Measurements from ENCODE around the gene NFE2L2. TPM values are rescaled to one million over a fixed set of nuclear protein-coding genes. Genes with fewer than 3 reads are reported as not detected.
"Not testable (repeated sequence)": the region's sequence is repeated elsewhere in the genome, so short reads cannot be mapped to it uniquely, and the experiment has no call there.

NFE2L2 gene
- total RNA-seq, 1 donor from 2014 or later, result 89.3 TPM

GRCh38 chr2:177211169-177211568 is 53.4 kb downstream of the NFE2L2 start:
- POLR2A ChIA-PET, result interaction anchor here (0.7 to 4.4 kb wide), 15 partner anchors 8 to 1240 kb away, joined by 4 to 212 read pairs (median 7); partner anchors contain the start of genes AGPS, NFE2L2, PJVK and PRKRA
- H3K36me3 Mint-ChIP-seq (ENCODE audit: low read depth), result peaks cover 37% of the 10 kb centered on the region
- TF ChIP-seq CTCF (IDR thresholded peaks at IDR 0.05), result no peak
- H3K4me3 Mint-ChIP-seq, result peak overlapping the region; percentile 95
- ATAC-seq (ENCODE audit: low read depth) (no peak), DNase-seq (no peak)
- intact Hi-C loops (cut with micrococcal nuclease), result loop anchor here (5.0 kb wide), 1 partner anchor 421 kb away; no protein-coding TSS in a partner anchor
- no peaks in the 10 kb centered on the region for H3K9me3 Mint-ChIP-seq
- peak overlapping the region; percentile 100 for H3K27ac Mint-ChIP-seq
- no peaks in the 10 kb centered on the region for H3K27me3 Mint-ChIP-seq
- peaks cover 42% of the 10 kb centered on the region for H3K4me1 Mint-ChIP-seq
- CTCF ChIA-PET, result interaction anchor here (1.2 to 1.7 kb wide), 3 partner anchors 46 to 181 kb away, joined by 3 to 25 read pairs (median 13); partner anchors contain the start of genes AGPS and NFE2L2

GRCh38 chr2:177207101-177207500 is 57.4 kb downstream of the NFE2L2 start:
- H3K36me3 Mint-ChIP-seq (ENCODE audit: low read depth), result peaks cover 2% of the 10 kb centered on the region
- H3K27ac Mint-ChIP-seq, result no peak overlapping the region
- ChIA-PET CTCF (no interaction called here), POLR2A (no interaction called here)
- no peak for DNase-seq
- no peaks in the 10 kb centered on the region for H3K27me3 Mint-ChIP-seq
- H3K4me3 Mint-ChIP-seq, result no peak overlapping the region
- H3K4me1 Mint-ChIP-seq, result peaks cover 14% of the 10 kb centered on the region
- no peak for TF ChIP-seq CTCF (IDR thresholded peaks at IDR 0.05)
- H3K9me3 Mint-ChIP-seq, result no peaks in the 10 kb centered on the region
- intact Hi-C loops (cut with micrococcal nuclease), result no loop called here
- no peak for ATAC-seq (ENCODE audit: low read depth)

GRCh38 chr2:177204417-177204816 is 60.1 kb downstream of the NFE2L2 start:
- peaks cover 2% of the 10 kb centered on the region for H3K4me1 Mint-ChIP-seq
- POLR2A ChIA-PET, result interaction anchor here (0.7 to 1.1 kb wide), 2 partner anchors 8 to 10 kb away, joined by 3 read pairs; partner anchors contain the start of gene HNRNPA3
- intact Hi-C loops (cut with micrococcal nuclease), result no loop called here
- no peak for TF ChIP-seq CTCF (IDR thresholded peaks at IDR 0.05)
- CTCF ChIA-PET, result no interaction called here
- DNase-seq (no peak), ATAC-seq (ENCODE audit: low read depth) (no peak)
- H3K27me3 Mint-ChIP-seq, result no peaks in the 10 kb centered on the region
- no peak overlapping the region for H3K4me3 Mint-ChIP-seq
- no peaks in the 10 kb centered on the region for H3K36me3 Mint-ChIP-seq (ENCODE audit: low read depth)
- H3K27ac Mint-ChIP-seq, result no peak overlapping the region
- no peaks in the 10 kb centered on the region for H3K9me3 Mint-ChIP-seq

- ChIA-PET CTCF (interaction anchor here (1.6 kb wide), 1 partner anchor 37 kb away, joined by 4 read pairs; no protein-coding TSS in a partner anchor), POLR2A (no interaction called here)
- no peak overlapping the region for H3K27ac Mint-ChIP-seq
- intact Hi-C loops (cut with micrococcal nuclease), result no loop called here
- H3K4me3 Mint-ChIP-seq, result no peak overlapping the region
- H3K36me3 Mint-ChIP-seq (ENCODE audit: low read depth), result no peaks in the 10 kb centered on the region
- no peaks in the 10 kb centered on the region for H3K9me3 Mint-ChIP-seq
- H3K27me3 Mint-ChIP-seq, result no peaks in the 10 kb centered on the region
- no peak for ATAC-seq (ENCODE audit: low read depth)
- H3K4me1 Mint-ChIP-seq, result peaks cover 2% of the 10 kb centered on the region
- no peak for TF ChIP-seq CTCF (IDR thresholded peaks at IDR 0.05)
- no peak for DNase-seq
Measured at GRCh38 chr2:177201919-177202346, 62.6 kb downstream of the NFE2L2 start.

GRCh38 chr2:177200419-177200818 is 64.1 kb downstream of the NFE2L2 start:
- H3K36me3 Mint-ChIP-seq (ENCODE audit: low read depth); H3K27ac Mint-ChIP-seq; intact Hi-C loops (cut with micrococcal nuclease); H3K27me3 Mint-ChIP-seq; H3K4me1 Mint-ChIP-seq; POLR2A ChIA-PET; H3K9me3 Mint-ChIP-seq; DNase-seq; CTCF ChIA-PET; H3K4me3 Mint-ChIP-seq; ATAC-seq (ENCODE audit: low read depth): not testable (repeated sequence)

- Mint-ChIP-seq H3K9me3 (no peaks in the 10 kb centered on the region), H3K4me3 (no peak overlapping the region), H3K36me3 (ENCODE audit: low read depth) (no peaks in the 10 kb centered on the region), H3K27me3 (no peaks in the 10 kb centered on the region), H3K4me1 (no peaks in the 10 kb centered on the region), H3K27ac (no peak overlapping the region)
- ChIA-PET POLR2A (interaction anchor here (0.9 kb wide), 1 partner anchor 33 kb away, joined by 3 read pairs; no protein-coding TSS in a partner anchor), CTCF (no interaction called here)
- intact Hi-C loops (cut with micrococcal nuclease), result no loop called here
- DNase-seq, result no peak
- TF ChIP-seq CTCF (IDR thresholded peaks at IDR 0.05), result no peak
- no peak for ATAC-seq (ENCODE audit: low read depth)
Measured at GRCh38 chr2:177195194-177195593, 69.3 kb downstream of the NFE2L2 start.
